Testis (tissue), 3 donors: ENCODE data around the gene FMO3. TPM values are rescaled to one million over a fixed set of nuclear protein-coding genes. Genes with fewer than 3 reads are reported as not detected.

ENCODE experiments used
- DNase-seq: peaks from one replicate; pipeline ENCODE4 v3.0.0-alpha.2; 2019
- H3K27ac ChIP-seq, 2 donors: fragments of 200-600 bp; sonication (generic); one replicate each; pipeline ENCODE4 v1.5.1; 2019
- H3K27me3 ChIP-seq: fragments of 200-600 bp; sonication (generic); one replicate; pipeline ENCODE4 v1.5.1; 2019
- H3K36me3 ChIP-seq: fragments of 200-600 bp; sonication (generic); one replicate; pipeline ENCODE4 v1.5.1; 2017; ENCODE audit warnings: low read depth; ENCODE audit errors: missing control alignments
- H3K4me1 ChIP-seq: fragments of 200-600 bp; sonication (generic); one replicate; pipeline ENCODE4 v1.5.1; 2019
- H3K4me3 ChIP-seq, 2 donors: fragments of 200-600 bp; sonication (generic); one replicate each; pipeline ENCODE4 v1.5.1; 2017 to 2019
- H3K9me3 ChIP-seq: fragments of 200-600 bp; sonication (generic); one replicate; pipeline ENCODE4 v1.5.1; 2017
- POLR2A ChIP-seq: fragments of 450-650 bp; IDR thresholded peaks from one replicate; pipeline ENCODE4 v1.6.1; 2017; ENCODE audit warnings: antibody characterized with exemption, mild to moderate bottlenecking, moderate library complexity
- whole genome bisulfite sequencing, 2 donors: methylation state at CpG; one replicate each; pipeline ENCODE4 v1.1.5; 2018; 5-methylcytosine and 5-hydroxymethylcytosine counted together
- intact Hi-C: fragments of 100-400 bp; cut with DNase I; formaldehyde crosslinking; loops from one replicate; pipeline ENCODE4 v1.15.1; 2023; ENCODE audit warnings: low total_unique reads
- polyA plus RNA-seq: library from polyadenylated mRNA; stranded (reverse); fragments of 350-450 nt; fragmentation: Illumina TruSeq; extraction: RNeasy Lipid Tissue Mini Kit (QIAGEN cat#74804); gene quantifications from one replicate; pipeline ENCODE4 v1.2.3, GENCODE V29; 2014; ENCODE audit warnings: low read depth, low replicate concordance; ENCODE audit not compliant: insufficient read depth
- total RNA-seq, 2 donors: library from RNA; depleted of rRNA; stranded (reverse); fragments of >200 nt; gene quantifications; one replicate each; pipeline ENCODE4 v1.2.3, GENCODE V29; 2016
- TF ChIP-seq, protein P1 (sequence below), 3 experiments: fragments of 450-650 bp in 2 of 3; fragments of 200-600 bp in 1 of 3; sonication (generic) in 1 of 3; IDR thresholded peaks; one replicate each; pipeline ENCODE4 v1.5.1; 2016 to 2019; ENCODE audit warnings: antibody characterized with exemption in 3 of 3, mild to moderate bottlenecking in 2 of 3, moderate library complexity in 1 of 3

Gene FMO3
- total and polyA plus RNA-seq, 3 donors from 2014 or later, result 0.50 to 2.4 (median 0.92) TPM

DNA sequence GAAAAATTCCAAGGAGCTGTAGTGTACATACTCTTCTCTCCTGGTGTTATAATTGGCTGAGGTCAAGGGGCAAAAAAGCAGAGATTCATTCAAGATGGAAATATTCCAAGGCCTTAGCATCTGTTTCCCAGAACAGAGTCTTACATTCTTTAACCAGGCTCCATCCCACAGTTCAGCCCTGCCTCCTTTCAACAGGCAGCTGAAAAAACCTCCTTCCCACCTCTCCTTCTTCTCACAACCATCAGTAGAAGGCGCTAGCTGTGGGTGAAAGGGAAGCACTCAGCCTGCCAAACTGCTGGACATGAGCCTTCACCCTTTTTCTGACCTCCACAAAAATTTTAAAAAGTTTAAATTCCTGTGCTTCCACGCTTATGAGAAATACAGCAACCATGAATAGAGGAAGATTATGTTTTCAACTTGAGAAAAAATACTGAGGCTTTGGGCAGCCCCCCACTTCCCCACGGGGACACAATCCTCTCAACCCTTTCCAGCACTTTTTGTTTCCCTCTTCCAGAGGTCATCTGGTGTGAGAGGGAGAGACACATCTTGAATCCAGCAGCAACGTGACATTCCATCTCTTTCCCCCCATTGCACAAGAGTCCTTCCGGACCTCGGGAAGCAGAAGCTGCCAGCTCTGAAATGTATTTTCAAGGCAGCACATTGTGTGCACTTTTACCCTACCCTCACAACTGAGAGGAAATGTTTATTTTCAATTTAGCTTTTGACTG lies 51.1 kb downstream of the FMO3 start:
- no peaks in the 10 kb centered on the region for H3K9me3 ChIP-seq
- intact Hi-C loops, result no loop called here
- H3K27ac ChIP-seq, result peak overlapping the region; percentile 44 to 85
- peaks cover 11% of the 10 kb centered on the region for H3K4me1 ChIP-seq
- WGBS, 2 donors, result 47 to 51% methylated on average over 6 of the region's 6 CpGs
- no peaks in the 10 kb centered on the region for H3K27me3 ChIP-seq
- DNase-seq, result peak; percentile 69
- no peak overlapping the region for H3K4me3 ChIP-seq
- TF ChIP-seq, protein P1, sequence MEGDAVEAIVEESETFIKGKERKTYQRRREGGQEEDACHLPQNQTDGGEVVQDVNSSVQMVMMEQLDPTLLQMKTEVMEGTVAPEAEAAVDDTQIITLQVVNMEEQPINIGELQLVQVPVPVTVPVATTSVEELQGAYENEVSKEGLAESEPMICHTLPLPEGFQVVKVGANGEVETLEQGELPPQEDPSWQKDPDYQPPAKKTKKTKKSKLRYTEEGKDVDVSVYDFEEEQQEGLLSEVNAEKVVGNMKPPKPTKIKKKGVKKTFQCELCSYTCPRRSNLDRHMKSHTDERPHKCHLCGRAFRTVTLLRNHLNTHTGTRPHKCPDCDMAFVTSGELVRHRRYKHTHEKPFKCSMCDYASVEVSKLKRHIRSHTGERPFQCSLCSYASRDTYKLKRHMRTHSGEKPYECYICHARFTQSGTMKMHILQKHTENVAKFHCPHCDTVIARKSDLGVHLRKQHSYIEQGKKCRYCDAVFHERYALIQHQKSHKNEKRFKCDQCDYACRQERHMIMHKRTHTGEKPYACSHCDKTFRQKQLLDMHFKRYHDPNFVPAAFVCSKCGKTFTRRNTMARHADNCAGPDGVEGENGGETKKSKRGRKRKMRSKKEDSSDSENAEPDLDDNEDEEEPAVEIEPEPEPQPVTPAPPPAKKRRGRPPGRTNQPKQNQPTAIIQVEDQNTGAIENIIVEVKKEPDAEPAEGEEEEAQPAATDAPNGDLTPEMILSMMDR (IDR thresholded peaks at IDR 0.05), result no peak
- TF ChIP-seq POLR2A, result no peak
- H3K36me3 ChIP-seq, result no peaks in the 10 kb centered on the region

DNA sequence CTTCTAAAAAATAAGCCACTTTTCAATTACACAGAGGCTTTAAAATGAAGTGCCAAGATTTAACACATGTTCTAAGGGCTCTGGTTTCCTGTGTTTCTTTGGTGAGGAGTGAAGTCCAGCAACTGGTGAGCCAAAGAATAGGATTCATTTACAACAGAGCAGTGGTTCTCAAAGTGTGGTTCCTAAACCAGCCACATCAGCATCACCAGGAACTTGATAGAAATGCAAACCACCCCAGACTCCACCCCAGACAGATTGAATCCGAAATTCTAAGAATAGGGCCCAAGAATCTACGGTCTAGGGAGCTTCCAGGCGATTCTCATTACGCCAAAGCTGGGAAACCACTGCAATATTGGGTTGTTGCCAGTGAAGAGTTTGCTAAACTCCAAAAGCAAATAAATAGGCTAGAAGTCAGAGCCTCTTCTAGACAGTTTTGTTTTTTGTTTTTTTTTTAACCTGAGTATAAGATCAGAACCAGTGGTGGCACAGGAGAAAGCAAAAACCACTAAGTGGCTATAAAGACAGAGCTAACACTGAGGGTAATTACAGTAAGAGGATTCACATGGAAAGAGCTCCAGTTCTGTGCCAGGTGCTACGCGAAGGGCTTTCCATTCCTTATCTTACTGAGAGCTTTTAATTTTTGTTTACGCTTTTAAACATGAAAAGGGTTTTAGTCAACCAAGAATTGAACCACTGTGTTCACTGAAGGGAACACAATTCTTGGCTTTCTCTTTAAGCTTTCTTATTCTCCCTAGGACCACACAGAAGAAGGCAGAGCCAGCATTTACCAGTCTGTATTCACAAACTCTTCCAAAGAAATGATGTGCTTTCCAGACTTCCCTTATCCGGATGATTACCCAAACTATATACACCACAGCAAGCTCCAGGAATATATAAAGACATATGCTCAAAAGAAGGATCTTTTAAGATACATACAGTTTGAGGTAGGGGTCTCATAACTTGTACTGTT lies 52.0 kb downstream of the FMO3 start:
- WGBS, 2 donors, result 47 to 53% methylated on average over 8 of the region's 8 CpGs
- peak overlapping the region; percentile 44 to 85 for H3K27ac ChIP-seq
- peaks cover 11% of the 10 kb centered on the region for H3K4me1 ChIP-seq
- H3K9me3 ChIP-seq, result no peaks in the 10 kb centered on the region
- H3K36me3 ChIP-seq, result no peaks in the 10 kb centered on the region
- TF ChIP-seq POLR2A, result no peak
- TF ChIP-seq, protein P1 (IDR thresholded peaks at IDR 0.05), result no peak
- DNase-seq, result peak; percentile 26
- no peaks in the 10 kb centered on the region for H3K27me3 ChIP-seq
- intact Hi-C loops, result no loop called here
- H3K4me3 ChIP-seq, result no peak overlapping the region

DNA sequence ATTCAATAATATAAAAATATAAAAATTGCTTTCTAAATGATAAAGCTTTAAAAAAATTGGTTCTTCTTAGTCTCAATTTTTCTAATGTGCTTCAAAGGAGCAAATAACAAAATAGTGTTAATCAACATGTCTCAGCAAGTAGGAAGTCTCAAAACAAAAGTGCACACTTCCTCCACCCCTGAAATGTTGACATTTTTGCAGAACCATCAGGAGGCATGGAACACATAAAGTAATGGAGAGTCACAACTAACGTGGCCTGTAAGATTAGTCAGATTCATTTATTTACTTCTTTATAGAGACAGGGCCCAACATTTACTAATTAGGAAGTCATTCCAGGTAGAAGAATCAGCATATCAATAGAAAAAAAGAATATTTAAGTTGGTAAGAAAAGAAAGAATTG lies 59.5 kb downstream of the FMO3 start:
- no peaks in the 10 kb centered on the region for H3K36me3 ChIP-seq
- no peaks in the 10 kb centered on the region for H3K9me3 ChIP-seq
- no peak overlapping the region for H3K27ac ChIP-seq
- intact Hi-C loops, result no loop called here
- WGBS, 2 donors, result 71 to 90% methylated on average over 1 of the region's 1 CpG
- TF ChIP-seq, protein P1 (IDR thresholded peaks at IDR 0.05), result no peak
- no peak for TF ChIP-seq POLR2A
- no peak for DNase-seq
- H3K4me1 ChIP-seq, result no peaks in the 10 kb centered on the region
- no peaks in the 10 kb centered on the region for H3K27me3 ChIP-seq
- H3K4me3 ChIP-seq, result no peak overlapping the region

DNA sequence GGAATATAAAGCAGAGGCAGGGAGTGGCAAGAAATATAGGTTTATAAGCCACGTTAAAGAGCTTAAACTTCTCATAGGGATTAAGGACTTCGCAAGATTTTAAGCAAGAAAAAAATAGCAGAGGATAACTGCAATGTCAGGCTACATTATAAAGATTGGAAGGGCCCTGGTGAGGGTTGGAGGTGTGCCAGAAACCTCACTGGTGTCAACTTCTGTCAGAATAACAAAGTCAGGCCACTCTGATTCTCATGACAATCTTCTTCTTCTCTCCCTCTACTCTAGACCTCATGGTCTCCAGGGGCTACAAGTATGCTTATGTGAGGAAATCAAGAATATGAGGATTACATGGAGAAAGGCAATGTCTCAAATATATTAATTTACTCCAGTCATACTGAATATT lies 61.8 kb downstream of the FMO3 start:
- WGBS, 2 donors, result 84 to 85% methylated on average over 2 of the region's 2 CpGs
- intact Hi-C loops, result no loop called here
- no peak overlapping the region for H3K27ac ChIP-seq
- no peaks in the 10 kb centered on the region for H3K36me3 ChIP-seq
- H3K4me3 ChIP-seq, result no peak overlapping the region
- H3K9me3 ChIP-seq, result no peaks in the 10 kb centered on the region
- H3K27me3 ChIP-seq, result no peaks in the 10 kb centered on the region
- H3K4me1 ChIP-seq, result no peaks in the 10 kb centered on the region
- no peak for TF ChIP-seq POLR2A
- TF ChIP-seq, protein P1 (IDR thresholded peaks at IDR 0.05), result no peak
- DNase-seq, result no peak
